Astrocyte (in vitro differentiated cells and primary cell): ENCODE measurements around the gene ATXN7L3. TPM values are rescaled to one million over a fixed set of nuclear protein-coding genes. Genes with fewer than 3 reads are reported as not detected.

Experiments used
- DNase-seq: peaks from one replicate; pipeline ENCODE4 v3.0.0-alpha.2; 2010; ENCODE audit warnings: low read depth
- FAIRE-seq: peaks from 2 replicates; lab custom pipeline; 2011; peaks lifted over from hg19 to GRCh38; lab: Jason Lieb, UNC
- H2AFZ ChIP-seq: 2 replicates; pipeline ENCODE4 v1.6.0; 2012; ENCODE audit warnings: low read depth, low read length, inconsistent platforms
- H3K27ac ChIP-seq: 2 replicates; pipeline ENCODE4 v1.5.1; 2011; ENCODE audit warnings: low read depth, low read length, inconsistent platforms
- H3K27me3 ChIP-seq: 2 replicates; pipeline ENCODE4 v1.6.0; 2011; ENCODE audit warnings: low read length, inconsistent platforms; ENCODE audit not compliant: insufficient read depth
- H3K36me3 ChIP-seq: 2 replicates; pipeline ENCODE4 v1.5.1; 2011; ENCODE audit warnings: low read length, inconsistent platforms; ENCODE audit not compliant: insufficient read depth
- H3K4me1 ChIP-seq: 2 replicates; pipeline ENCODE4 v1.5.1; 2011; ENCODE audit warnings: low read length, inconsistent platforms; ENCODE audit not compliant: insufficient read depth
- H3K4me2 ChIP-seq: 2 replicates; pipeline ENCODE4 v1.6.0; 2012; ENCODE audit warnings: low read length, inconsistent platforms
- H3K4me3 ChIP-seq: 2 replicates; pipeline ENCODE4 v1.5.1; 2011; ENCODE audit warnings: low read depth, mild to moderate bottlenecking, low read length, inconsistent platforms; ENCODE audit not compliant: insufficient read depth
- H3K79me2 ChIP-seq: 2 replicates; pipeline ENCODE4 v1.6.0; 2012; ENCODE audit warnings: mild to moderate bottlenecking, low read length, inconsistent platforms; ENCODE audit not compliant: insufficient read depth
- H3K9ac ChIP-seq: 2 replicates; pipeline ENCODE4 v1.6.0; 2012; ENCODE audit warnings: mild to moderate bottlenecking, low read length, inconsistent platforms
- H3K9me3 ChIP-seq: 2 replicates; pipeline ENCODE4 v1.5.1; 2012; ENCODE audit warnings: low read depth, mild to moderate bottlenecking, low read length, inconsistent platforms; ENCODE audit not compliant: insufficient read depth
- H4K20me1 ChIP-seq: 2 replicates; pipeline ENCODE4 v1.6.0; 2012; ENCODE audit warnings: low read length, inconsistent platforms; ENCODE audit not compliant: insufficient read depth
- H3K27ac Mint-ChIP-seq: one replicate; pipeline ENCODE4 v1.8.0; 2021; ENCODE audit warnings: mild to moderate bottlenecking, mixed read lengths; ENCODE audit not compliant: unreplicated experiment
- H3K27me3 Mint-ChIP-seq: one replicate; pipeline ENCODE4 v1.8.0; 2021; ENCODE audit warnings: low read depth, mixed read lengths; ENCODE audit not compliant: unreplicated experiment
- H3K36me3 Mint-ChIP-seq: one replicate; pipeline ENCODE4 v1.8.0; 2021; ENCODE audit warnings: low read depth, mixed read lengths; ENCODE audit not compliant: unreplicated experiment
- H3K4me1 Mint-ChIP-seq: one replicate; pipeline ENCODE4 v1.8.0; 2021; ENCODE audit warnings: low read depth, mixed read lengths; ENCODE audit not compliant: unreplicated experiment
- H3K4me3 Mint-ChIP-seq: one replicate; pipeline ENCODE4 v1.8.0; 2021; ENCODE audit warnings: mild to moderate bottlenecking, moderate library complexity, mixed read lengths; ENCODE audit not compliant: unreplicated experiment
- H3K9me3 Mint-ChIP-seq: one replicate; pipeline ENCODE4 v1.8.0; 2021; ENCODE audit warnings: mild to moderate bottlenecking, mixed read lengths; ENCODE audit not compliant: unreplicated experiment
- CTCF ChIP-seq: IDR thresholded peaks from 2 replicates; pipeline ENCODE4 v1.5.1; 2011; ENCODE audit warnings: low read depth, mild to moderate bottlenecking, inconsistent platforms, low read length, moderate library complexity; ENCODE audit not compliant: insufficient read depth
- EZH2 ChIP-seq: IDR thresholded peaks from 2 replicates; pipeline ENCODE4 v1.6.1; 2012; ENCODE audit warnings: mild to moderate bottlenecking, low read length, inconsistent platforms; ENCODE audit not compliant: insufficient read depth
- total RNA-seq: library from RNA; stranded (reverse); gene quantifications from 2 replicates; pipeline ENCODE4 v1.2.1, GENCODE V29; 2021

ATXN7L3 gene
- total RNA-seq, 1 donor from 2014 or later, result 87.0 TPM

GRCh38 chr17:44232061-44232460, 32.4 kb upstream of the ATXN7L3 start:
- Mint-ChIP-seq H3K4me1 (peaks cover 10% of the 10 kb centered on the region), H3K27me3 (peaks cover 20% of the 10 kb centered on the region), H3K4me3 (no peak overlapping the region), H3K36me3 (no peaks in the 10 kb centered on the region), H3K9me3 (peaks cover 4% of the 10 kb centered on the region), H3K27ac (no peak overlapping the region)
- FAIRE-seq, result no peak
- Histone ChIP-seq H3K27me3 (no peaks in the 10 kb centered on the region), H4K20me1 (no peaks in the 10 kb centered on the region), H3K4me2 (no peak overlapping the region), H3K36me3 (no peaks in the 10 kb centered on the region), H2AFZ (no peak overlapping the region), H3K9me3 (no peaks in the 10 kb centered on the region), H3K4me3 (no peak overlapping the region), H3K79me2 (no peaks in the 10 kb centered on the region), H3K4me1 (peaks cover 15% of the 10 kb centered on the region), H3K27ac (no peak overlapping the region), H3K9ac (no peak overlapping the region)
- TF ChIP-seq CTCF (no peak), EZH2 (no peak)
- no peak for DNase-seq

- no peak overlapping the region for H3K4me2 ChIP-seq
- no peak overlapping the region for H3K4me3 ChIP-seq
- H3K27ac Mint-ChIP-seq, result no peak overlapping the region
- H3K36me3 ChIP-seq, result no peaks in the 10 kb centered on the region
- peaks cover 20% of the 10 kb centered on the region for H3K27me3 Mint-ChIP-seq
- no peaks in the 10 kb centered on the region for H3K27me3 ChIP-seq
- H4K20me1 ChIP-seq, result no peaks in the 10 kb centered on the region
- peaks cover 4% of the 10 kb centered on the region for H3K4me1 Mint-ChIP-seq
- H3K9me3 Mint-ChIP-seq, result peaks cover 4% of the 10 kb centered on the region
- no peak overlapping the region for H2AFZ ChIP-seq
- H3K79me2 ChIP-seq, result no peaks in the 10 kb centered on the region
- no peaks in the 10 kb centered on the region for H3K9me3 ChIP-seq
- FAIRE-seq, result no peak
- no peak for DNase-seq
- no peak overlapping the region for H3K4me3 Mint-ChIP-seq
- H3K36me3 Mint-ChIP-seq, result no peaks in the 10 kb centered on the region
- H3K9ac ChIP-seq, result no peak overlapping the region
- H3K27ac ChIP-seq, result no peak overlapping the region
- no peak for TF ChIP-seq EZH2
- no peak for TF ChIP-seq CTCF
- peaks cover 8% of the 10 kb centered on the region for H3K4me1 ChIP-seq
These were observed 30.5 kb upstream of the ATXN7L3 start for GRCh38 chr17:44230140-44230539.

- H3K4me3 ChIP-seq, result no peak overlapping the region
These were observed 29.4 kb upstream of the ATXN7L3 start for GRCh38 chr17:44229090-44229489.

More at GRCh38 chr17:44229090-44229489, 29.4 kb upstream of the ATXN7L3 start:
- H3K9ac ChIP-seq, result no peak overlapping the region
- DNase-seq (no peak), FAIRE-seq (no peak)
- no peaks in the 10 kb centered on the region for H3K36me3 Mint-ChIP-seq
- no peak overlapping the region for H3K27ac Mint-ChIP-seq
- no peaks in the 10 kb centered on the region for H3K27me3 ChIP-seq
- H4K20me1 ChIP-seq, result no peaks in the 10 kb centered on the region
- TF ChIP-seq CTCF (no peak), EZH2 (no peak)
- H3K9me3 ChIP-seq, result no peaks in the 10 kb centered on the region
- no peak overlapping the region for H3K4me2 ChIP-seq
- no peak overlapping the region for H3K27ac ChIP-seq
- no peak overlapping the region for H2AFZ ChIP-seq
- H3K79me2 ChIP-seq, result no peaks in the 10 kb centered on the region
- no peaks in the 10 kb centered on the region for H3K36me3 ChIP-seq
- H3K27me3 Mint-ChIP-seq, result peaks cover 20% of the 10 kb centered on the region
- no peak overlapping the region for H3K4me3 Mint-ChIP-seq
- H3K4me1 ChIP-seq, result no peaks in the 10 kb centered on the region
- H3K4me1 Mint-ChIP-seq, result no peaks in the 10 kb centered on the region
- H3K9me3 Mint-ChIP-seq, result peaks cover 4% of the 10 kb centered on the region
